Stimulated activated CD4-positive, alpha-beta T cell treated with anti-CD3 and anti-CD28 coated beads, Interleukin-15, amount 100 ng/mL, for 24 hours (primary cell): ENCODE measurements around the gene NR6A1.

Source experiments
- DNase-seq: peaks from one replicate; pipeline ENCODE4 v3.0.0-alpha.2; 2020

The NR6A1 gene

GRCh38 chr9:124602632-124603031 lies 168.5 kb downstream of the NR6A1 start:
- DNase-seq: no peak

GRCh38 chr9:124602204-124602603 lies 168.9 kb downstream of the NR6A1 start:
- DNase-seq: no peak

- no peak for DNase-seq
These were observed 170.7 kb downstream of the NR6A1 start for GRCh38 chr9:124600407-124600806.

GRCh38 chr9:124599121-124599795 lies 171.9 kb downstream of the NR6A1 start:
- DNase-seq: no peak

GRCh38 chr9:124598048-124598447 lies 173.1 kb downstream of the NR6A1 start:
- no peak for DNase-seq

GRCh38 chr9:124596172-124596839 lies 174.8 kb downstream of the NR6A1 start:
- DNase-seq: no peak

GRCh38 chr9:124595743-124596142 lies 175.4 kb downstream of the NR6A1 start:
- DNase-seq: no peak

- no peak for DNase-seq
These were observed 176.4 kb downstream of the NR6A1 start for GRCh38 chr9:124594673-124595072.

- no peak for DNase-seq
These were observed 176.9 kb downstream of the NR6A1 start for GRCh38 chr9:124594225-124594624.

- DNase-seq: no peak
These were observed 177.5 kb downstream of the NR6A1 start for GRCh38 chr9:124593651-124594058.

- DNase-seq: no peak
These were observed 177.9 kb downstream of the NR6A1 start for GRCh38 chr9:124593200-124593599.

GRCh38 chr9:124590889-124591641 lies 180.0 kb downstream of the NR6A1 start:
- no peak for DNase-seq

- no peak for DNase-seq
These were observed 186.5 kb downstream of the NR6A1 start for GRCh38 chr9:124584631-124585030.

- DNase-seq: no peak
These were observed 188.0 kb downstream of the NR6A1 start for GRCh38 chr9:124583134-124583533.

GRCh38 chr9:124580186-124580585 lies 190.9 kb downstream of the NR6A1 start:
- DNase-seq: no peak

GRCh38 chr9:124576751-124577150 lies 194.4 kb downstream of the NR6A1 start:
- DNase-seq: no peak

- DNase-seq: no peak
These were observed 196.4 kb downstream of the NR6A1 start for GRCh38 chr9:124574534-124575375.

GRCh38 chr9:124570942-124571666 lies 200.0 kb downstream of the NR6A1 start:
- no peak for DNase-seq

- no peak for DNase-seq
These were observed 201.2 kb downstream of the NR6A1 start for GRCh38 chr9:124569942-124570341.

GRCh38 chr9:124567362-124567761 lies 203.7 kb downstream of the NR6A1 start:
- DNase-seq: no peak

- no peak for DNase-seq
These were observed 208.8 kb downstream of the NR6A1 start for GRCh38 chr9:124562328-124562727.

GRCh38 chr9:124559871-124560270 lies 211.2 kb downstream of the NR6A1 start:
- DNase-seq: no peak
